BLaER1 treated with 17β-estradiol and CSF1 and Interleukin-3, amounts not matched to agents 10 nM and 100 nM (cell line): Measurements from ENCODE around the gene LASP1NB.
A peak's percentile ranks its signal among the peaks of the same experiment; 100 is the strongest.

Source experiments
- H3K27ac ChIP-seq, 11 experiments: shearing (Covaris generic); formaldehyde crosslinking; 2 replicates each; pipeline ENCODE4 v1.8.1; 2022
- H3K27me3 ChIP-seq, 11 experiments: shearing (Covaris generic); formaldehyde crosslinking; 2 replicates each; pipeline ENCODE4 v1.8.1; 2022
- H3K36me3 ChIP-seq, 11 experiments: shearing (Covaris generic); formaldehyde crosslinking; 2 replicates each; pipeline ENCODE4 v1.8.1; 2022
- H3K4me1 ChIP-seq, 10 experiments: shearing (Covaris generic); formaldehyde crosslinking; 2 replicates each; pipeline ENCODE4 v1.8.1; 2022
- H3K4me2 ChIP-seq, 11 experiments: shearing (Covaris generic); formaldehyde crosslinking; 2 replicates each; pipeline ENCODE4 v1.8.1; 2022
- H3K4me3 ChIP-seq, 10 experiments: shearing (Covaris generic); formaldehyde crosslinking; 2 replicates each; pipeline ENCODE4 v1.8.1; 2022
- H3K9ac ChIP-seq, 11 experiments: shearing (Covaris generic); formaldehyde crosslinking; 2 replicates each; pipeline ENCODE4 v1.8.1; 2022
- H3K9me3 ChIP-seq, 11 experiments: shearing (Covaris generic); formaldehyde crosslinking; replicated peaks in 1 of 11; 2 replicates each; pipeline ENCODE4 v1.8.1; 2022
- H4K20me1 ChIP-seq, 11 experiments: shearing (Covaris generic); formaldehyde crosslinking; 2 replicates each; pipeline ENCODE4 v1.8.1; 2022
- Cebpa-rat ChIP-seq, 11 experiments: shearing (Covaris generic); IDR thresholded peaks; 2 replicates each; pipeline ENCODE4 v1.8.1; 2022

LASP1NB gene

DNA sequence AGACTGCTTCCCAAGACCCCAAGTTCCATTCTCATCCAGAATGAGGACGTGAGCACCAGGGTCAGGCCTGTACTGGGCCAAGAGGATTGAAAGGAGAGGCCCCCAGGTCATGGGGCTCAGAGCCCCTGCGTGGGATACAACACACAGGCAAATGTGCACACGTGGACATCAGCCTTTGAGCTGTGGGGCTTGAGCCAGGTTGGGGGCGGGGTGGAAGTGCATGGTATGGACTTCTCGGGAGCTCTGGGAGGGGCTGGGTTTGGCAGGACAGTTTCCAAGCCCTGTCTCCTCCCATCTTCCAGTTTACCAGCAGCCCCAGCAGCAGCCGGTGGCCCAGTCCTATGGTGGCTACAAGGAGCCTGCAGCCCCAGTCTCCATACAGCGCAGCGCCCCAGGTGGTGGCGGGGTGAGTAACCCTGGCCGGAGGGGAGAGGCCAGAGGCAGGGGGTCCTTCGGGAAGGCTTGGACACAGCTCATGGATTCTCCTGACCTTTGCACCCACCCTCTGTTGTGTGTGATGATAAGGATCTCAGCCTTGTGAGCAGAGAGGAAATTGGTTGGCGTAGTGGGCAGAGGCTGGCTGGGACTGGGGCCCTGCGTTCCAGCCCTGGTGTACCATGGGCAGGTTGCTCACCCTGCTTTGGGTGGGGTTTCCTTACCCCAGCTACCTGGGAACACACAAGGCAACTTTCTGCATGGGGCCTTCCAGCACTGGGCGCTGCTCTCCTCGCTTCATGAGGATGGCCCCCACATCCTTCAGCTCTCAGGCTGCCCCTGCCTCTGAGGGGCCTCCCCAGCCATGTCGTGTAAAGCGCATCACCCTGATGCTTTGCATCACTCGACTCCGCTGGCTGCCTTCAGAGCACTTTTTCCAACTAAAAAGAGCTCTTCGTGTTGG, 10.4 kb upstream of the LASP1NB start:
- Histone ChIP-seq H3K4me1 (peaks cover 11 to 44% (median 18%) of the 10 kb centered on the region in 10 experiments), H3K4me2 (no peak overlapping the region), H3K4me3 (no peak overlapping the region), H3K36me3 (peaks cover 82 to 100% (median 97%) of the 10 kb centered on the region in 11 experiments), H3K27me3 (no peaks in the 10 kb centered on the region), H4K20me1 (peaks cover 0 to 100% (median 16%) of the 10 kb centered on the region in 11 experiments; a peak in 13 of 22 replicates), H3K27ac (peak overlapping the region in 3 of 11 experiments; percentile 3 to 25 (median 4); a peak in 1 of 22 replicates), H3K9ac (peak overlapping the region in 1 of 11 experiments; percentile 13; a peak in 1 of 22 replicates), H3K9me3 (no peaks in the 10 kb centered on the region)
- TF ChIP-seq Cebpa-rat (IDR thresholded peaks at IDR 0.05): no peak

DNA sequence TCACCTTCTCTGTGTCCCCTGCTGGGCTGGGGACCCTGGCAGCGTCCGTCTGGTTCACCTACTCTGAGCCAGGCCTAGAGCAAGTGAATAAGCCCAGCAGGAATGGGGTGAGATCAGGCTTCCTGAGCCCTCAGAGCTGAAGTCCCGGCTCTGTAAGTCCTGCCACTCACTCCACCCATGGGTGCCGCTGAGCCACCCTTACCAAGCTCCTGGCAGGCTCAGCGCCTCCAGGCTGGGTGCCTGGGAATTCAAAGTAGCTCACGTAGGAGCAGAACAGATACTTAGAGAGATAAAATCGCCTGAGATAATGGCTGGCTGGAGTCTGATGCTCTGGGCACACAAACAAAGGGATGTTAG, 9.8 kb upstream of the LASP1NB start:
- H3K4me1 ChIP-seq: peaks cover 18 to 45% (median 24%) of the 10 kb centered on the region in 10 experiments
- peaks cover 81 to 100% (median 98%) of the 10 kb centered on the region in 11 experiments for H3K36me3 ChIP-seq
- no peak for TF ChIP-seq Cebpa-rat (IDR thresholded peaks at IDR 0.05)
- no peak overlapping the region for H3K4me3 ChIP-seq
- H4K20me1 ChIP-seq: peaks cover 0 to 100% (median 16%) of the 10 kb centered on the region in 11 experiments; a peak in 13 of 22 replicates
- no peaks in the 10 kb centered on the region for H3K27me3 ChIP-seq
- H3K9me3 ChIP-seq: no peaks in the 10 kb centered on the region
- H3K27ac ChIP-seq: peak overlapping the region in 3 of 11 experiments; percentile 3 to 25 (median 4); a peak in 2 of 22 replicates
- H3K4me2 ChIP-seq: no peak overlapping the region
- H3K9ac ChIP-seq: no peak overlapping the region

DNA sequence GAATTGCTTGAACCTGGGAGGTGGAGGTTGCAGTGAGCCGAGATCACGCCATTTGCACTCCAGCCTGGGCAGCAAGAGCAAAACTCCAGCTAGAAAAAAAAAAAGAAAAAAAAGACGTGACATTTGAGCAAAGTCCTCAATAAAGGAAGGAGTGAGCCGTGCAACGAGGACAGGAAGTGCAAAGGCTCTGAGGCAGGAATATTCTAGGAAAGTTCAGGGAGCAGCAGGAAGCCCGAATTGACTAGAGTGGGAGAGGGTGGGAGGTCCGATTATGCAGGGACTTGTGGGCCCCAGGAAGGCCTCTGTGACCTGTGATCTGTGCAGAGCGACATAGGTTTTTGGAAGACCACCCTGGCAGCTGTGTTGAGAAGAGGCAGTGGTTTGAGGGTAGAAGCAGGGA, 8.6 kb upstream of the LASP1NB start:
- Histone ChIP-seq H3K27ac (peak overlapping the region in 5 of 11 experiments; percentile 6 to 30 (median 25); a peak in 4 of 22 replicates), H4K20me1 (peaks cover 0 to 100% (median 15%) of the 10 kb centered on the region in 11 experiments; a peak in 13 of 22 replicates), H3K4me2 (no peak overlapping the region), H3K4me1 (peaks cover 29 to 57% (median 35%) of the 10 kb centered on the region in 10 experiments), H3K9me3 (no peaks in the 10 kb centered on the region), H3K4me3 (no peak overlapping the region), H3K9ac (no peak overlapping the region; a peak in 1 of 22 replicates), H3K27me3 (no peaks in the 10 kb centered on the region), H3K36me3 (peaks cover 72 to 97% (median 87%) of the 10 kb centered on the region in 11 experiments)
- TF ChIP-seq Cebpa-rat (IDR thresholded peaks at IDR 0.05): no peak

DNA sequence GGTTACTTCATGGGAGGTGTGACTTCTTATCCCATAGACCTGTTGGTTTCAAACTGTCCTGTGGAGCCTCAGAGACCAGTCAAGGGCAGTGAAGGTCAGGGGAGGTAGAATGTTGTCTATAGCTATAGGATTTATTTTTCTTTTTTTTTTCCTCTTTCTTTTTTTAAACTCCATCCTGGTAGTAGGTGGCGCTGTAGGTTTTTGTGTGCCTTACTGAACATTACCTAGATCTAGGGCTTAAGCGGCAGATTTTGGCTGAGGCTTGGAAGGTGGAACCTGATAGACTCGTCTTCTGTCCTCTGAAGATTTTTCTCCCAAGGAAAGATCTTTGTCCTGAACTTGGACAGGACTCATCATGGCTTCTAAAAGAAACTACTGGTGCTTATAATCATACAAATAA, 8.2 kb upstream of the LASP1NB start:
- H4K20me1 ChIP-seq: peaks cover 0 to 100% (median 10%) of the 10 kb centered on the region in 11 experiments; a peak in 12 of 22 replicates
- no peaks in the 10 kb centered on the region for H3K27me3 ChIP-seq
- H3K4me2 ChIP-seq: no peak overlapping the region
- H3K4me3 ChIP-seq: no peak overlapping the region
- no peaks in the 10 kb centered on the region for H3K9me3 ChIP-seq
- no peak for TF ChIP-seq Cebpa-rat (IDR thresholded peaks at IDR 0.05)
- peak overlapping the region in 5 of 11 experiments; percentile 6 to 30 (median 25); a peak in 4 of 22 replicates for H3K27ac ChIP-seq
- no peak overlapping the region for H3K9ac ChIP-seq
- H3K36me3 ChIP-seq: peaks cover 70 to 92% (median 83%) of the 10 kb centered on the region in 11 experiments
- peaks cover 34 to 61% (median 40%) of the 10 kb centered on the region in 10 experiments for H3K4me1 ChIP-seq

DNA sequence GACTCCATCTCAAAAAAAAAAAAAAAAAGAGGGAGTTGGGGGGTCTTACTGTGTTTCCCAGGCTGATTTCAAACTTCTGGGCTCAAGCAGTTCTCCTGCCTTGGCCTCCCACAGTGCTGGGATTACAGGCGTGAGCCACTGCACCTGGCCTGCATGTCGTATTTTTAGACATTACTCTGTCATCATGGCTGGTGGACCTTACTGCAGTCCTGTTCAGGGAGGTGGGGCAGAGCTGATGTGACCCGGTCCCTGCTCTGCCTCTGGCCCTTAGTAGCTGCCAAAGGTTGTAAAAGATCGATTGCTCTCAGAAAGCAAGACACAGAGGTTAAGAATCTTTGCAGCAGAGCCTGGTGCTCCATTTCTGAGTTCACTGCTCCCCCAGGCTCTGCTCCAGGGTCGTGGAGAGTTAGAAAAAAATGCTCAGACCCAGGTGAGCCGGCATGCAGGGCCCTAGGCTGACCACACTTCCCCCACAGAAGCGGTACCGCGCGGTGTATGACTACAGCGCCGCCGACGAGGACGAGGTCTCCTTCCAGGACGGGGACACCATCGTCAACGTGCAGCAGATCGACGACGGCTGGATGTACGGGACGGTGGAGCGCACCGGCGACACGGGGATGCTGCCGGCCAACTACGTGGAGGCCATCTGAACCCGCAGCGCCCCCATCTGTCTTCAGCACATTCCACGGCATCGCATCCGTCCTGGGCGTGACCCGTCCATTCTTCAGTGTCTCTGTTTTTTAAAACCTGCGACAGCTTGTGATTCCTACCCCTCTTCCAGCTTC, 7.1 kb upstream of the LASP1NB start:
- Histone ChIP-seq H4K20me1 (peaks cover 0 to 100% (median 5%) of the 10 kb centered on the region in 11 experiments; a peak in 9 of 22 replicates), H3K4me3 (no peak overlapping the region), H3K4me2 (peak overlapping the region in 5 of 11 experiments; percentile 49 to 71 (median 55); a peak in 6 of 22 replicates), H3K27ac (0 out of 22 replicates have a peak overlapping the region, but pooled peaks of 1 of the 11 experiments have one; percentile 9), H3K36me3 (peaks cover 60 to 81% (median 72%) of the 10 kb centered on the region in 11 experiments), H3K4me1 (peaks cover 43 to 71% (median 50%) of the 10 kb centered on the region in 10 experiments), H3K9me3 (no peaks in the 10 kb centered on the region), H3K27me3 (no peaks in the 10 kb centered on the region), H3K9ac (peak overlapping the region in 2 of 11 experiments; percentile 19 to 55; a peak in 3 of 22 replicates)
- no peak for TF ChIP-seq Cebpa-rat (IDR thresholded peaks at IDR 0.05)

DNA sequence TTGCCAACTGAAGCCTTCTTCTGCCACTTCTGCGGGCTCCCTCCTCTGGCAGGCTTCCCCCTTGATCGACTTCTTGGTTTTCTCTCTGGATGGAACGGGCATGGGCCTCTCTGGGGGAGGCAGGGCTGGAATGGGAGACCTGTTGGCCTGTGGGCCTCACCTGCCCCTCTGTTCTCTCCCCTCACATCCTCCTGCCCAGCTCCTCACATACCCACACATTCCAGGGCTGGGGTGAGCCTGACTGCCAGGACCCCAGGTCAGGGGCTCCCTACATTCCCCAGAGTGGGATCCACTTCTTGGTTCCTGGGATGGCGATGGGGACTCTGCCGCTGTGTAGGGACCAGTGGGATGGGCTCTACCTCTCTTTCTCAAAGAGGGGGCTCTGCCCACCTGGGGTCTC, 6.5 kb upstream of the LASP1NB start:
- H3K9me3 ChIP-seq: no peaks in the 10 kb centered on the region
- H3K4me2 ChIP-seq: peak overlapping the region in 10 of 11 experiments; percentile 49 to 79 (median 69); a peak in 13 of 22 replicates
- H3K9ac ChIP-seq: peak overlapping the region in 2 of 11 experiments; percentile 19 to 55; a peak in 3 of 22 replicates
- H3K27me3 ChIP-seq: no peaks in the 10 kb centered on the region
- 0 out of 22 replicates have a peak overlapping the region, but pooled peaks of 1 of the 11 experiments have one; percentile 9 for H3K27ac ChIP-seq
- peaks cover 43 to 71% (median 51%) of the 10 kb centered on the region in 10 experiments for H3K4me1 ChIP-seq
- TF ChIP-seq Cebpa-rat (IDR thresholded peaks at IDR 0.05): no peak
- H3K36me3 ChIP-seq: peaks cover 56 to 75% (median 66%) of the 10 kb centered on the region in 11 experiments
- H4K20me1 ChIP-seq: peaks cover 0 to 94% (median 5%) of the 10 kb centered on the region in 11 experiments; a peak in 9 of 22 replicates
- H3K4me3 ChIP-seq: no peak overlapping the region

DNA sequence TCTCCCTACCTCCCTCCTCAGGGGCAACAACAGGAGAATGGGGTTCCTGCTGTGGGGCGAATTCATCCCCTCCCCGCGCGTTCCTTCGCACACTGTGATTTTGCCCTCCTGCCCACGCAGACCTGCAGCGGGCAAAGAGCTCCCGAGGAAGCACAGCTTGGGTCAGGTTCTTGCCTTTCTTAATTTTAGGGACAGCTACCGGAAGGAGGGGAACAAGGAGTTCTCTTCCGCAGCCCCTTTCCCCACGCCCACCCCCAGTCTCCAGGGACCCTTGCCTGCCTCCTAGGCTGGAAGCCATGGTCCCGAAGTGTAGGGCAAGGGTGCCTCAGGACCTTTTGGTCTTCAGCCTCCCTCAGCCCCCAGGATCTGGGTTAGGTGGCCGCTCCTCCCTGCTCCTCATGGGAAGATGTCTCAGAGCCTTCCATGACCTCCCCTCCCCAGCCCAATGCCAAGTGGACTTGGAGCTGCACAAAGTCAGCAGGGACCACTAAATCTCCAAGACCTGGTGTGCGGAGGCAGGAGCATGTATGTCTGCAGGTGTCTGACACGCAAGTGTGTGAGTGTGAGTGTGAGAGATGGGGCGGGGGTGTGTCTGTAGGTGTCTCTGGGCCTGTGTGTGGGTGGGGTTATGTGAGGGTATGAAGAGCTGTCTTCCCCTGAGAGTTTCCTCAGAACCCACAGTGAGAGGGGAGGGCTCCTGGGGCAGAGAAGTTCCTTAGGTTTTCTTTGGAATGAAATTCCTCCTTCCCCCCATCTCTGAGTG, 5.9 kb upstream of the LASP1NB start:
- Histone ChIP-seq H4K20me1 (peaks cover 0 to 88% (median 5%) of the 10 kb centered on the region in 11 experiments; a peak in 9 of 22 replicates), H3K4me2 (peak overlapping the region; percentile 49 to 79 (median 69)), H3K9me3 (no peaks in the 10 kb centered on the region), H3K9ac (peak overlapping the region in 5 of 11 experiments; percentile 19 to 55 (median 47); a peak in 4 of 22 replicates), H3K27ac (peak overlapping the region in 6 of 11 experiments; percentile 4 to 72 (median 32); a peak in 4 of 22 replicates), H3K27me3 (no peaks in the 10 kb centered on the region), H3K36me3 (peaks cover 50 to 70% (median 60%) of the 10 kb centered on the region in 11 experiments), H3K4me3 (no peak overlapping the region), H3K4me1 (peaks cover 44 to 76% (median 54%) of the 10 kb centered on the region in 10 experiments)
- no peak for TF ChIP-seq Cebpa-rat (IDR thresholded peaks at IDR 0.05)
